ENCODE results near the gene ENTPD6. TPM values are rescaled to one million over a fixed set of nuclear protein-coding genes. Genes with fewer than 3 reads are reported as not detected.

ENTPD6 gene
- total and polyA plus RNA-seq, 5 donors from 2014 or later: 27.2 to 68.0 (median 30.8) TPM

DNA sequence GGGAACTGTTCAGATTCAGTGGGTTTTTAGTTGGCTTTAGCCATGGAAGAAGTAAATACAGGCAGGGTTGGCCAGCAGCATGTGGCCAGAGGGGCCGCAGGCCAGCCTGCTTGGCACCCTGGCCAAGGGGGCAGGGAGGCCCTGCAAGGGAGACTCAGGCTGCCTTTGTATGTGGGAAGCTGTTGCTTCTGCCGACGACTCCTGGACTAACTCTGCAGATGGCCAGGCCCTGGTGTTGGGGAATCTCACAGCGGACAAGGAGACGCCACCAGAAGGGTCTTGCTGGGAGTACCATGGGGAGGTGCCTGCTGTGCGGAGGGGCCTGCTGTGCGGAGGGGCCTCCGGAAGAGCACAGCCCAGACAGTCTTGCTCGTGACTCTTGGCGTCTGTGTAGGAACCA is 77.5 kb downstream of the ENTPD6 start:
- no peak overlapping the region for H3K4me3 Mint-ChIP-seq
- no peaks in the 10 kb centered on the region for H3K4me1 Mint-ChIP-seq
- no peaks in the 10 kb centered on the region for H3K9me3 Mint-ChIP-seq
- Histone ChIP-seq H3K9me3 (ENCODE audit: control insufficient read depth in 2 of 2, low read length in 2 of 2) (no peaks in the 10 kb centered on the region), H3K27ac (ENCODE audit: insufficient read depth, low read length, poor library complexity, severe bottlenecking) (no peak overlapping the region), H3K4me3 (ENCODE audit: low read depth, low read length) (no peak overlapping the region), H3K27me3 (ENCODE audit: control insufficient read depth, insufficient read depth, low read length) (no peaks in the 10 kb centered on the region), H3K4me1 (ENCODE audit: control insufficient read depth, insufficient read depth, low read length, poor library complexity, severe bottlenecking) (no peaks in the 10 kb centered on the region), H3K36me3 (ENCODE audit: control insufficient read depth, insufficient read depth, low read length) (peaks cover 58% of the 10 kb centered on the region)
- H3K36me3 Mint-ChIP-seq: peaks cover 37% of the 10 kb centered on the region
- DNase-seq: no peak
- H3K27ac Mint-ChIP-seq: no peak overlapping the region
- no peaks in the 10 kb centered on the region for H3K27me3 Mint-ChIP-seq
- no peak for ATAC-seq (ENCODE audit: low read depth in 2 of 2)

DNA sequence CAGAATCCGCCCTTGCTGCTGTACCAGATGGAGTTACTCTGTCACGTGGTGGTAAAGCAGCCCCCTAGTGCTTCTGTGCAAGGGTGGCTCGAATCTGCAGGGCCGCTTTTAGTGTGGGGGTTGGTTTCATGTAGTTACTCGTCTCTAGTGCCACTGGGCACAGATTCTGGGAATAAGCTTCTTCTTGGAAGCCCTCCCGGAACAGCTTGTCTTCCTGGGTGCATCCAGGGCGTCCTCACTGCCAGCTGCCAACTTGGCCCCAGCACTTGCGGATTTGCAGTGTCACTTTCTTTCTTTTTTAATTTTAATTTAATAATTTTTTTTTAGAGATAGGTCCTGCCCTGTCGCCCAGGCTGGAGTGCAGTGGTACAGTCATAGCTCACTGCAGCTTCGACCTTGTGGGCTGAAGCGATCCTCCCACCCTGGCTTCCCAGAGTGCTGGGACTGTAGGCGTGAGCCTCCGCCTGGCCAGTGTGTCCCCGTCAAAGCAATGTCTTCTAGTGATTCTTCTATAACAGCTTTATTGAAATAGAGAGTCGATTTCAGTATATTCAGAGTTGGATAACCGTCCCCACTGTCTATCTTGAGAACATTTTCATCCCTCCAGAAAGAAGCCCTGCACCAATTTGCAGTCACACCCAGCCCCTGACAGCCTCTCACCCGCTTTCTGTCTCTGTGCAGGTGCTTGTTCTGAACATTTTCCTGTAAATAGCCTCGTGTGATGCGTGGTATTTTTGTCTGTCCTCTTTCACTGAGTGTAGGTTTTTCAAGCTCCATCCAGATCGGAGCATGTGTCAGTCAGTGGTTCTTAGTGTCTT is 78.2 kb downstream of the ENTPD6 start:
- Histone ChIP-seq H3K27ac (ENCODE audit: insufficient read depth, low read length, poor library complexity, severe bottlenecking) (no peak overlapping the region), H3K36me3 (ENCODE audit: control insufficient read depth, insufficient read depth, low read length) (peaks cover 63% of the 10 kb centered on the region), H3K4me1 (ENCODE audit: control insufficient read depth, insufficient read depth, low read length, poor library complexity, severe bottlenecking) (no peaks in the 10 kb centered on the region), H3K27me3 (ENCODE audit: control insufficient read depth, insufficient read depth, low read length) (no peaks in the 10 kb centered on the region), H3K9me3 (ENCODE audit: control insufficient read depth in 2 of 2, low read length in 2 of 2) (no peaks in the 10 kb centered on the region), H3K4me3 (ENCODE audit: low read depth, low read length) (no peak overlapping the region)
- Mint-ChIP-seq H3K27me3 (no peaks in the 10 kb centered on the region), H3K36me3 (peaks cover 35% of the 10 kb centered on the region), H3K27ac (peak overlapping the region in 1 of 3 donors; percentile 15), H3K4me1 (no peaks in the 10 kb centered on the region), H3K4me3 (peak overlapping the region in 1 of 4 donors; percentile 32), H3K9me3 (no peaks in the 10 kb centered on the region)
- no peak for ATAC-seq (ENCODE audit: low read depth in 2 of 2)
- no peak for DNase-seq

DNA sequence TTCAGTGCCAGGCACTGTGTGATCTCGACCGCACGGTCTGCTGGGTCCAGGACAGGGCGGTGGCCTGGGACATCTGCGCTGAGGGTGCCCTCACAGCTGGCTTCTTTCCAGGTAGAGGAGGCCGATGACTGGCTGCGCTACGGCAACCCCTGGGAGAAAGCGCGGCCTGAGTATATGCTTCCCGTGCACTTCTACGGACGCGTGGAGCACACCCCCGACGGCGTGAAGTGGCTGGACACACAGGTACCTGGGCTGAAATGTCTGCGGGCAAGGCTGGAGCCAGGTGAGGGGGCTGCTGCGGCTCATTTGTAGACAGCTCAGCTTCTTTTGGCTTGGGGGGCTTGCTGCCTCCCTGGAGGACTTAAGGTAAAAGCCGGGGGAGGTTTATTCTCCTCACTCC is 79.0 kb downstream of the ENTPD6 start:
- Mint-ChIP-seq H3K36me3 (peaks cover 31% of the 10 kb centered on the region), H3K27ac (no peak overlapping the region)
- peaks cover 59% of the 10 kb centered on the region for H3K36me3 ChIP-seq (ENCODE audit: control insufficient read depth, insufficient read depth, low read length)

DNA sequence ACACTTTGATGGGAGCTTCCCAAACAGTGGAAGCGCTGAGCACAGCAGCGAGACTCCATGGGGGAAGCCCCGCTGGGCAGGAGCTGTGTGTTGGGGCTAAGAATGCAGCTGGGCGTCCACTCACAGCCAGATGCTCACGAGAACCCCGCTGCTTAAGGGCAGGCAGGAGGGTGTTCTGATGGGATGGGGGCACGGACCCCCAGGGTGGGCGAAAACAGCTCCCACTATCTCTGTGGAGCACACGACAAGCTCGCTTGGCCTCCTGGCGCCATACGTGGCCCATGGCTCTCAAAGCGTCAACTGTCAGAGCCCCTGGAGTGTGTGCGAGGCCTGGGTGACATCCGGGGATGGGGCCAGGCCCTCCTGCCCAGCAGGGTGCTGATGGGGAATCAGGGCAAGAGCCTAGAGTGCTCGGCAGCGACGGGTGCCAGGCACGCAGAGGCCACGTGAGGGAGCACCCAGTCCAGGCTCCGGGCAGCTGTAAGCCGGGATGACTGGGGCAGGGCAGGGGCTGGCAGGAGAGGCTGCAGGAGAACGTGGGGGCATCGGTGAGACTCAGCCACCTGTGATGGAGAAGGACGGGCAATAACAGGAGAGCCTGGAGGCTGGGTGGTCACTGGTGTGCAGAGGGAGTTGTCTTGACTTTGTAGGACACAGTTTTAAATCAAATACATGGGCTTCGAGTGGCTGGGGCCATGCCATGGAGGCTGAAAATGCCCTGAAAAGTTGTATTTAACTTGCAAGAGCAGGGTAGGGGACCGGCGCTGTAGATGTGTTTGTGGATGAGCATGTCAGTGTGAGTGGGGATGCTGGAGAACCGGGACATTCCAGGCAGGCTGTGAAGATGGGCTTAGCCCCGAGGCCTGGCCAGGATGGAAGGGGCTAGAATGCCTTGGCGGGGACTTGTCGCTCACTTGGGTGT is 79.6 kb downstream of the ENTPD6 start:
- Histone ChIP-seq H3K4me1 (ENCODE audit: control insufficient read depth, insufficient read depth, low read length, poor library complexity, severe bottlenecking) (no peaks in the 10 kb centered on the region), H3K27me3 (ENCODE audit: control insufficient read depth, insufficient read depth, low read length) (no peaks in the 10 kb centered on the region), H3K27ac (ENCODE audit: insufficient read depth, low read length, poor library complexity, severe bottlenecking) (no peak overlapping the region), H3K36me3 (ENCODE audit: control insufficient read depth, insufficient read depth, low read length) (peaks cover 54% of the 10 kb centered on the region), H3K9me3 (ENCODE audit: control insufficient read depth in 2 of 2, low read length in 2 of 2) (no peaks in the 10 kb centered on the region), H3K4me3 (ENCODE audit: low read depth, low read length) (no peak overlapping the region)
- Mint-ChIP-seq H3K36me3 (peaks cover 27% of the 10 kb centered on the region), H3K27ac (peak overlapping the region in 2 of 3 donors; percentile 20 to 21), H3K27me3 (no peaks in the 10 kb centered on the region), H3K4me1 (no peaks in the 10 kb centered on the region), H3K4me3 (no peak overlapping the region), H3K9me3 (no peaks in the 10 kb centered on the region)
- DNase-seq (no peak), ATAC-seq (ENCODE audit: low read depth in 2 of 2) (no peak)

More for the DNA sequence above, 79.0 kb downstream of the ENTPD6 start:
- H3K9me3 ChIP-seq (ENCODE audit: control insufficient read depth in 2 of 2, low read length in 2 of 2): no peaks in the 10 kb centered on the region
- DNase-seq (no peak), ATAC-seq (ENCODE audit: low read depth in 2 of 2) (no peak)
- H3K4me3 Mint-ChIP-seq: no peak overlapping the region
- no peak overlapping the region for H3K4me3 ChIP-seq (ENCODE audit: low read depth, low read length)
- no peaks in the 10 kb centered on the region for H3K9me3 Mint-ChIP-seq
- no peaks in the 10 kb centered on the region for H3K4me1 ChIP-seq (ENCODE audit: control insufficient read depth, insufficient read depth, low read length, poor library complexity, severe bottlenecking)
- H3K4me1 Mint-ChIP-seq: no peaks in the 10 kb centered on the region
- H3K27me3 ChIP-seq (ENCODE audit: control insufficient read depth, insufficient read depth, low read length): no peaks in the 10 kb centered on the region
- no peak overlapping the region for H3K27ac ChIP-seq (ENCODE audit: insufficient read depth, low read length, poor library complexity, severe bottlenecking)
- no peaks in the 10 kb centered on the region for H3K27me3 Mint-ChIP-seq

DNA sequence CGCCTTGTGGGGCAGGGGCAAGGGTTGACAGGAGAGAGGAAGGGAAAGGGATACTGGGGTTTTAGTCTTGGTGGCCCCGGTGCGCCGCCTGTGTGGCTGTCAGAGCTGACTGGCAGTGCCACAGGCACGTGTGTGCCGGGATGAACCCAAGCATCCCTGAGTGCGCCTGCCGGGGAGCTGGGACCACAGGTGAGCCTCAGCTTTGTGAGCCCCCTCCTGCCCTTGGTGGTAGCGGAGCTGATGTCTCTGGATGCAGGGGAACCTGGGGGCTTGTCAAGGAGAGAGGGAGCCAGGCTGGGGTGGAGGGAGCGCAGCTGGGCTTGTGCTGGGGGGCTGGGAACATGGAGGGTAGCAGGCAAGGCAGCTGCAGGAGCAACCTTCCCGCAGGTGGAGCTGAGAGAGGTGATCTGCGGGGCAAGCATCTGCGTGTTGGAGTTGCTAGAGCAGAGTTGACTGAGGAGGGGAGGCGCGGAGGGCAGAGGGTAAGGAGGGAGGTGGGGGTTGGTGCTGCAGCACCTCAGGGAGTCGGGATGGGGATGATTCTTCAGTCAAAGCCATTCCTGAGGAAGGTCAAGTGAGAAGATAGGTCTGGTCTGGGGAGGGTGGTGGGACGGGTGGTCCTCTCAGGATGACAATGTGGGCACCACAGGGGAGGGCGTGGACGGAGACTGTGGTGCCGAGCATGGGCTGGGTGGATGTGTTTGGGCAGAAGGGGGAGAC is 80.5 kb downstream of the ENTPD6 start:
- no peak overlapping the region for H3K4me3 ChIP-seq (ENCODE audit: low read depth, low read length)
- Mint-ChIP-seq H3K27me3 (no peaks in the 10 kb centered on the region), H3K9me3 (no peaks in the 10 kb centered on the region), H3K4me1 (no peaks in the 10 kb centered on the region), H3K4me3 (no peak overlapping the region), H3K27ac (peak overlapping the region in 1 of 3 donors; percentile 20), H3K36me3 (peaks cover 27% of the 10 kb centered on the region)
- DNase-seq (no peak), ATAC-seq (ENCODE audit: low read depth in 2 of 2) (no peak)
- H3K36me3 ChIP-seq (ENCODE audit: control insufficient read depth, insufficient read depth, low read length): peaks cover 58% of the 10 kb centered on the region
- no peaks in the 10 kb centered on the region for H3K4me1 ChIP-seq (ENCODE audit: control insufficient read depth, insufficient read depth, low read length, poor library complexity, severe bottlenecking)
- no peaks in the 10 kb centered on the region for H3K9me3 ChIP-seq (ENCODE audit: control insufficient read depth in 2 of 2, low read length in 2 of 2)
- H3K27ac ChIP-seq (ENCODE audit: insufficient read depth, low read length, poor library complexity, severe bottlenecking): no peak overlapping the region
- H3K27me3 ChIP-seq (ENCODE audit: control insufficient read depth, insufficient read depth, low read length): no peaks in the 10 kb centered on the region

Other genes starting within 250 kb of the ENTPD6 start
- 30.7 TPM for gene CST7, start 246.4 kb upstream of the ENTPD6 start, total RNA-seq
- gene CST7, start 246.4 kb upstream of the ENTPD6 start, polyA plus RNA-seq: 100 to 1,000 TPM in 3 of 4 donors, 10 to 100 TPM in 1; 56.7 to 208 (median 161) TPM
- gene APMAP, start 203.0 kb upstream of the ENTPD6 start, total RNA-seq: 28.2 TPM
- 10 to 100 TPM; 68.4 to 83.2 (median 72.4) TPM for gene APMAP, start 203.0 kb upstream of the ENTPD6 start, polyA plus RNA-seq
- 38.7 TPM for gene ACSS1, start 137.6 kb upstream of the ENTPD6 start, total RNA-seq
- gene ACSS1, start 137.6 kb upstream of the ENTPD6 start, polyA plus RNA-seq: 10 to 100 TPM; 39.8 to 47.3 (median 40.9) TPM
- not detected for gene VSX1, start 113.6 kb upstream of the ENTPD6 start, total RNA-seq
- not detected for gene VSX1, start 113.6 kb upstream of the ENTPD6 start, polyA plus RNA-seq
- gene PYGB, start 52.4 kb downstream of the ENTPD6 start, total RNA-seq: 37.2 TPM
- gene PYGB, start 52.4 kb downstream of the ENTPD6 start, polyA plus RNA-seq: 10 to 100 TPM; 45.3 to 64.6 (median 52.4) TPM
- 27.9 TPM for gene ABHD12, start 195.1 kb downstream of the ENTPD6 start, total RNA-seq
- gene ABHD12, start 195.1 kb downstream of the ENTPD6 start, polyA plus RNA-seq: 10 to 100 TPM; 26.8 to 44.1 (median 28.6) TPM
- 0.76 TPM for gene GINS1, start 212.0 kb downstream of the ENTPD6 start, total RNA-seq
- 1 to 10 TPM in 3 of 4 donors, under 1 TPM in 1; 0.54 to 1.8 (median 1.3) TPM for gene GINS1, start 212.0 kb downstream of the ENTPD6 start, polyA plus RNA-seq

All from CD4-positive, CD25-positive, alpha-beta regulatory T cell (primary cell).